Hepatocyte (in vitro differentiated cells): Measurements from ENCODE around the gene PLPP6. TPM values are rescaled to one million over a fixed set of nuclear protein-coding genes. Genes with fewer than 3 reads are reported as not detected.
"Not testable (repeated sequence)": the region's sequence is repeated elsewhere in the genome, so short reads cannot be mapped to it uniquely, and the experiment has no call there.

ENCODE experiments used
- DNase-seq: peaks from one replicate; pipeline ENCODE4 v3.0.0-alpha.2; 2016; ENCODE audit warnings: low spot score
- H2AFZ ChIP-seq: fragments of 200-600 bp; sonication (generic); 2 replicates; pipeline ENCODE4 v1.6.0; 2016; ENCODE audit warnings: antibody characterized with exemption, mild to moderate bottlenecking
- H3K27ac ChIP-seq: fragments of 200-600 bp; sonication (generic); 2 replicates; pipeline ENCODE4 v1.5.1; 2016; ENCODE audit warnings: mild to moderate bottlenecking
- H3K27me3 ChIP-seq: fragments of 200-600 bp; sonication (generic); 2 replicates; pipeline ENCODE4 v1.6.1; 2016
- H3K36me3 ChIP-seq: fragments of 200-600 bp; sonication (generic); replicated peaks from 2 replicates; pipeline ENCODE4 v1.5.1; 2016; ENCODE audit warnings: low read depth; ENCODE audit not compliant: insufficient read depth
- H3K4me1 ChIP-seq: fragments of 200-600 bp; sonication (generic); 2 replicates; pipeline ENCODE4 v1.5.1; 2016; ENCODE audit warnings: mild to moderate bottlenecking, moderate library complexity; ENCODE audit not compliant: insufficient read depth
- H3K4me2 ChIP-seq: fragments of 200-600 bp; sonication (generic); 2 replicates; pipeline ENCODE4 v1.6.0; 2016
- H3K4me3 ChIP-seq: fragments of 200-600 bp; sonication (generic); 2 replicates; pipeline ENCODE4 v1.5.1; 2016; ENCODE audit warnings: mild to moderate bottlenecking
- H3K79me2 ChIP-seq: fragments of 200-600 bp; sonication (generic); 2 replicates; pipeline ENCODE4 v1.6.0; 2017; ENCODE audit warnings: mild to moderate bottlenecking
- H3K9me2 ChIP-seq: fragments of 200-600 bp; sonication (generic); replicated peaks from 2 replicates; pipeline ENCODE4 v1.6.0; 2017; ENCODE audit warnings: mild to moderate bottlenecking; ENCODE audit not compliant: insufficient read depth
- H3K9me3 ChIP-seq: fragments of 200-600 bp; sonication (generic); 2 replicates; pipeline ENCODE4 v1.5.1; 2016; ENCODE audit warnings: low read depth, mild to moderate bottlenecking
- H4K20me1 ChIP-seq: fragments of 200-600 bp; sonication (generic); 2 replicates; pipeline ENCODE4 v1.6.0; 2016; ENCODE audit warnings: mild to moderate bottlenecking; ENCODE audit not compliant: insufficient read depth, poor library complexity, severe bottlenecking
- EZH2 ChIP-seq: fragments of 200-600 bp; sonication (generic); IDR thresholded peaks from 2 replicates; pipeline ENCODE4 v1.6.1; 2016; ENCODE audit warnings: antibody characterized with exemption, mild to moderate bottlenecking, borderline replicate concordance
- EZH2phosphoT487 ChIP-seq: fragments of 200-600 bp; sonication (generic); IDR thresholded peaks from one replicate; pipeline ENCODE4 v1.6.1; 2018; ENCODE audit warnings: antibody characterized with exemption, mild to moderate bottlenecking, low read depth, moderate library complexity; ENCODE audit not compliant: unreplicated experiment, severe bottlenecking
- WGBS: methylation state at CpG from one replicate; pipeline ENCODE4 v1.1.6; 2016; ENCODE audit warnings: low lambda C conversion rate; ENCODE audit errors: missing lambda C conversion rate; 5-methylcytosine and 5-hydroxymethylcytosine counted together
- polyA plus RNA-seq: library from polyadenylated mRNA; unstranded; fragments of >200 nt; fragmentation: Nextera tagmentation; extraction: Ambion mirVana; gene quantifications from 2 replicates; pipeline ENCODE4 v1.2.1, GENCODE V29; 2016
- total RNA-seq: library from RNA; depleted of rRNA; stranded (reverse); fragments of >200 nt; gene quantifications from 2 replicates; pipeline ENCODE4 v1.2.3, GENCODE V29; 2014
- TF ChIP-seq, protein P1 (sequence below): fragments of 200-600 bp; sonication (generic); IDR thresholded peaks from 2 replicates; pipeline ENCODE4 v1.5.1; 2016; ENCODE audit warnings: antibody characterized with exemption, mild to moderate bottlenecking; ENCODE audit not compliant: poor library complexity

PLPP6 gene
- total and polyA plus RNA-seq, 2 experiments from 2014 or later = 19.6 to 32.1 TPM

DNA sequence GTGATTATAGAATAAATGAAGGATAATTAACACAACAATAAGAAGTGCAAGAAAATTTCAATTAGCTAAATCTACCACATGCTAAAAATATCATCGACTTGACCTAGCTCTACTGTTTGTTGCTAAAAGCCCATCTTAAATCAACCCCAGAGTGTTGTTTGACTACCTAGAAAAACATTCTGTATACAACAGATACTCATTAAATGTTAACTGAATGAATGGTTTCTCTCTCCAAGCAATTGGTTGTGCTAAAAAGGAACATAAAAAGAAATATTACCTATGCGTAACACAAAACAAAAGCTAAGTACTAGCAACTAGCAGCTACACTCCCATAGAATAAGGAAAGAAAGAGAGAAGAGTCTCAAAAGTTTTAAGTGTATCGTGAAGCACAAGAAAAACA, 5.5 kb upstream of the PLPP6 start:
- no peak overlapping the region for H2AFZ ChIP-seq
- H3K4me1 ChIP-seq = peaks cover 11% of the 10 kb centered on the region
- H3K4me2 ChIP-seq = no peak overlapping the region
- no peaks in the 10 kb centered on the region for H3K9me3 ChIP-seq
- peaks cover 1% of the 10 kb centered on the region for H3K79me2 ChIP-seq
- H3K4me3 ChIP-seq = no peak overlapping the region
- no peak overlapping the region for H3K27ac ChIP-seq
- WGBS = 82% methylated on average over 3 of the region's 3 CpGs
- no peak for DNase-seq
- H3K9me2 ChIP-seq = no peaks in the 10 kb centered on the region
- TF ChIP-seq EZH2 (no peak), EZH2phosphoT487 (no peak)
- TF ChIP-seq, protein P1, sequence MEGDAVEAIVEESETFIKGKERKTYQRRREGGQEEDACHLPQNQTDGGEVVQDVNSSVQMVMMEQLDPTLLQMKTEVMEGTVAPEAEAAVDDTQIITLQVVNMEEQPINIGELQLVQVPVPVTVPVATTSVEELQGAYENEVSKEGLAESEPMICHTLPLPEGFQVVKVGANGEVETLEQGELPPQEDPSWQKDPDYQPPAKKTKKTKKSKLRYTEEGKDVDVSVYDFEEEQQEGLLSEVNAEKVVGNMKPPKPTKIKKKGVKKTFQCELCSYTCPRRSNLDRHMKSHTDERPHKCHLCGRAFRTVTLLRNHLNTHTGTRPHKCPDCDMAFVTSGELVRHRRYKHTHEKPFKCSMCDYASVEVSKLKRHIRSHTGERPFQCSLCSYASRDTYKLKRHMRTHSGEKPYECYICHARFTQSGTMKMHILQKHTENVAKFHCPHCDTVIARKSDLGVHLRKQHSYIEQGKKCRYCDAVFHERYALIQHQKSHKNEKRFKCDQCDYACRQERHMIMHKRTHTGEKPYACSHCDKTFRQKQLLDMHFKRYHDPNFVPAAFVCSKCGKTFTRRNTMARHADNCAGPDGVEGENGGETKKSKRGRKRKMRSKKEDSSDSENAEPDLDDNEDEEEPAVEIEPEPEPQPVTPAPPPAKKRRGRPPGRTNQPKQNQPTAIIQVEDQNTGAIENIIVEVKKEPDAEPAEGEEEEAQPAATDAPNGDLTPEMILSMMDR = no peak
- H3K36me3 ChIP-seq = no peaks in the 10 kb centered on the region
- H3K27me3 ChIP-seq = no peaks in the 10 kb centered on the region
- H4K20me1 ChIP-seq = no peaks in the 10 kb centered on the region

DNA sequence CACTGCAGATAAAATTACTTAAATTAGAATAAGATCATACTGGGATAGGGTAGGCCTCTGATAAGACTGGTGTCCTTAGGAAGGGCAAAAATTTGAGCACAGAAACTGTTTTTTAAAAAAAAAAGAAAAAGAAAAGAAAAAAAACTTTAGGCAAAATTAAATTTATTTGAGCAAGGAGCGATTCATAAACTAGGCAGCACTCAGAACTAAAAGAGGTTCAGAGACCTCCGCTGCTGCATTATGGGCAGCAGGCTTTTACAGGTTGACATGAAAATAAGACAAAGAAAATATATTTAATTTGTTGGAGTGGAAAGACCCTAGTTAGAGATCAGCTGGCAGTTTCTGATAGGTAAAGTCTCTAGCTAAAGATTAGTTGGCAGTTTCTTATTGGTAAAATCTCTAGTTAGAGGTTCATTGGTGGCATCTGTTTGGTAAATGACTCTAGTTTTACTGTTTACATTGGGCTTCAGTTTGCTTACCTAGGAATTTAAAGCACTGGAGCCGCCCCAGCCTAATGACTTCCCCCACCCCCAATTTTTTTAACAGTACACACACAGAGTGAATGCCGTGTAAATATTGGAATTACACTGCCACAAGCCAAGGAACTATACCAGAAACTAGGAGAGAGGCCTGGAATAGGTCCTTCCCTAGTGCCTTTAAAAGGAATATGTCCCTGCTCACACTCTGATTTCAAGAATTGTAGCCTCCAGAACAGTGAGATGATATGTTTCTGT, 4.5 kb upstream of the PLPP6 start:
- peak overlapping the region; percentile 45 for H3K27ac ChIP-seq
- no peaks in the 10 kb centered on the region for H3K27me3 ChIP-seq
- 66% methylated on average over 4 of the region's 4 CpGs for WGBS
- peaks cover 14% of the 10 kb centered on the region for H3K4me1 ChIP-seq
- TF ChIP-seq, protein P1 = no peak
- TF ChIP-seq EZH2phosphoT487 (no peak), EZH2 (no peak)
- no peaks in the 10 kb centered on the region for H3K9me3 ChIP-seq
- DNase-seq = peak; percentile 26
- H3K4me3 ChIP-seq = no peak overlapping the region
- H2AFZ ChIP-seq = no peak overlapping the region
- peaks cover 3% of the 10 kb centered on the region for H3K79me2 ChIP-seq
- peak overlapping the region; percentile 31 for H3K4me2 ChIP-seq
- H3K36me3 ChIP-seq = no peaks in the 10 kb centered on the region
- no peaks in the 10 kb centered on the region for H3K9me2 ChIP-seq
- no peaks in the 10 kb centered on the region for H4K20me1 ChIP-seq

DNA sequence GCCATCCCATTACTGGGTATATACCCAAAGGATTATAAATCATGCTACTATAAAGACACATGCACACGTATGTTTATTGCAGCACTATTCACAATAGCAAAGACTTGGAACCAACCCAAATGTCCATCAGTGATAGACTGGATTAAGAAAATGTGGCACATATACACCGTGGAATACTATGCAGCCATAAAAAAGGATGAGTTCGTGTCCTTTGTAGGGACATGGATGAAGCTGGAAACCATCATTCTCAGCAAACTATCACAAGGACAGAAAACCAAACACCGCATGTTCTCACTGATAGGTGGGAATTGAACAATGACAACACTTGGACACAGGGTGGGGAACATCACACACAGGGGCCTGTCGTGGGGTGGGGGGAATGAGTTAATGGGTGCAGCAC, 1.4 kb upstream of the PLPP6 start:
- not testable (repeated sequence) for DNase-seq, H2AFZ ChIP-seq, H3K9me3 ChIP-seq, H4K20me1 ChIP-seq, H3K27ac ChIP-seq, H3K36me3 ChIP-seq, H3K4me3 ChIP-seq, H3K4me2 ChIP-seq, H3K9me2 ChIP-seq, H3K27me3 ChIP-seq
- 95% methylated on average over 4 of the region's 5 CpGs for WGBS
- Histone ChIP-seq H3K4me1 (peaks cover 39% of the 10 kb centered on the region), H3K79me2 (peaks cover 25% of the 10 kb centered on the region)

DNA sequence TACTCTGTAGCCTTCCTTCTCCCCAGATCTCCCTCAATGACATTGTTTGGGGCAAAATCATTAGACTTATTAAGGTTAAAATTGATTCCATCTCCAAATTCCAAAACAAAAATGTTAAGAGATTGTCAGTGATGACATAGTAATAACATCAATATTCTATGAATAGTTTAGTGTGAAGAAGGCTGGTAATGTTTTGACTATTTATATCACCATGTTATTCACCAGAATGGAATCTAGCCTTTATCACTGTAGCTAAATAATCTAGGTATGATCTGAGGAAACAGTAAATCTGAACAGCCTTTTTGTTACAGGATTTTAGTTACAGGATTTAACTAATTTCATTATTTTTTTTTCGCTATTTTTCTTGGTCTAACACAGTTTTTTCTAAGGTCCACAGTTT, 929 bp upstream of the PLPP6 start:
- peaks cover 25% of the 10 kb centered on the region for H3K79me2 ChIP-seq
- H4K20me1 ChIP-seq = no peaks in the 10 kb centered on the region
- H3K36me3 ChIP-seq = no peaks in the 10 kb centered on the region
- peak overlapping the region; percentile 96 for H3K27ac ChIP-seq
- no peaks in the 10 kb centered on the region for H3K9me2 ChIP-seq
- peaks cover 39% of the 10 kb centered on the region for H3K4me1 ChIP-seq
- H3K4me2 ChIP-seq = peak overlapping the region; percentile 93
- TF ChIP-seq, protein P1 = no peak
- TF ChIP-seq EZH2phosphoT487 = no peak
- TF ChIP-seq EZH2 = no peak
- no peaks in the 10 kb centered on the region for H3K9me3 ChIP-seq
- 91% methylated on average over 1 of the region's 1 CpG for WGBS
- H3K27me3 ChIP-seq = no peaks in the 10 kb centered on the region
- no peak overlapping the region for H3K4me3 ChIP-seq
- DNase-seq = no peak
- H2AFZ ChIP-seq = peak overlapping the region; percentile 87
